ENCODE results near the gene TNFRSF17. TPM values are rescaled to one million over a fixed set of nuclear protein-coding genes. Genes with fewer than 3 reads are reported as not detected.

TNFRSF17 gene
- total and polyA plus RNA-seq, 2 of the 8 experiments (the other 6 are each of a cell fraction or from before 2014, with no cell fraction given): not detected

GRCh38 chr16:11950388-11950787, 14.6 kb upstream of the TNFRSF17 start:
- Histone ChIP-seq H3K79me1 (ENCODE audit: low read depth, low read length) (no peaks in the 10 kb centered on the region), H3K56ac (replicated peaks; ENCODE audit: insufficient read length, low read depth, low read length) (no peak overlapping the region), H3K4me2 (ENCODE audit: insufficient read depth in 1 of 2, low read depth in 2 of 2, low read length in 2 of 2) (no peak overlapping the region), H2AK5ac (ENCODE audit: low read depth, low read length) (no peak overlapping the region), H3K27ac (ENCODE audit: low read depth, low read length) (no peak overlapping the region), H2BK120ac (replicated peaks; ENCODE audit: low read depth, low read length) (no peak overlapping the region), H3K18ac (ENCODE audit: extremely low read depth, low read length) (no peak overlapping the region), H3K9me3 (ENCODE audit: insufficient read depth in 2 of 2, low read depth in 1 of 2, low read length in 1 of 2) (no peaks in the 10 kb centered on the region), H2BK12ac (ENCODE audit: low read depth, low read length) (no peak overlapping the region), H2BK20ac (ENCODE audit: low read length) (no peak overlapping the region), H4K5ac (ENCODE audit: insufficient read length, low read depth, low read length) (no peak overlapping the region), H4K8ac (ENCODE audit: extremely low read depth, insufficient read depth, low read length) (no peak overlapping the region), H3K4ac (replicated peaks; ENCODE audit: insufficient read length, low read depth, low read length) (no peak overlapping the region), H3K4me1 (replicated peaks in 1 of 4; ENCODE audit: control insufficient read depth in 3 of 4, insufficient read depth in 4 of 4, low read length in 3 of 4) (peaks cover 0 to 4% (median 0%) of the 10 kb centered on the region in 4 experiments; a peak in 2 of 7 replicates), H3K79me2 (ENCODE audit: control insufficient read depth in 1 of 2, insufficient read depth in 2 of 2, low read length in 2 of 2) (no peaks in the 10 kb centered on the region), H3K9ac (replicated peaks in 1 of 4; ENCODE audit: extremely low read depth in 1 of 4, low read depth in 3 of 4, low read length in 3 of 4) (no peak overlapping the region), H2BK15ac (ENCODE audit: low read length) (no peak overlapping the region), H3K36me3 (ENCODE audit: control insufficient read depth in 2 of 4, insufficient read depth in 4 of 4, low read length in 3 of 4) (no peaks in the 10 kb centered on the region), H4K91ac (replicated peaks; ENCODE audit: insufficient read length, low read length) (no peak overlapping the region), H3K23me2 (ENCODE audit: low read depth, low read length) (peaks cover 1% of the 10 kb centered on the region; the same call in 1 of the 2 replicates), H2BK5ac (ENCODE audit: low read depth, low read length) (no peak overlapping the region), H3K4me3 (ENCODE audit: extremely low read depth in 1 of 4, insufficient read depth in 2 of 4, low read depth in 3 of 4, low read length in 4 of 4) (no peak overlapping the region), H3K23ac (ENCODE audit: insufficient read length) (no peak overlapping the region), H4K20me1 (replicated peaks in 1 of 2; ENCODE audit: control insufficient read depth in 1 of 2, insufficient read depth in 2 of 2, low read length in 2 of 2) (no peaks in the 10 kb centered on the region), H2AFZ (ENCODE audit: low read length) (no peak overlapping the region), H3K27me3 (replicated peaks in 1 of 4; ENCODE audit: control insufficient read depth in 3 of 4, extremely low read depth in 1 of 4, insufficient read depth in 3 of 4, low read length in 3 of 4) (no peaks in the 10 kb centered on the region), H3K14ac (ENCODE audit: insufficient read length) (no peak overlapping the region)
- POLR2A ChIA-PET (ENCODE audit: partially characterized antibody): no interaction called here
- DNase-seq (ENCODE audit: low read depth in 1 of 2, low spot score in 2 of 2) (no peak), FAIRE-seq (no peak)
- CTCF ChIA-PET (ENCODE audit: partially characterized antibody): no interaction called here
- WGBS, 2 experiments (ENCODE audit: extremely low coverage in 1 of 2, insufficient coverage in 1 of 2, insufficient read length in 1 of 2, insufficient replicate concordance in 2 of 2, low coverage in 1 of 2, low lambda C conversion rate in 2 of 2, missing lambda C conversion rate in 1 of 2): 93% methylated on average over 5 of the region's 5 CpGs; no CpG with 5 or more reads in 1 of the 2 experiments
- no peak for TF ChIP-seq SAP30 (IDR thresholded peaks at IDR 0.05; ENCODE audit: insufficient read depth, insufficient replicate concordance, low read length)
- no peak for TF ChIP-seq TBP (IDR thresholded peaks at IDR 0.05; ENCODE audit: low read depth, low read length)
- no peak for TF ChIP-seq GABPA (IDR thresholded peaks at IDR 0.05; ENCODE audit: borderline replicate concordance, insufficient read depth, low read length)
- no peak for TF ChIP-seq HDAC2 (IDR thresholded peaks at IDR 0.05; ENCODE audit: borderline replicate concordance in 1 of 2, low read depth in 2 of 2, low read length in 2 of 2)
- no peak for TF ChIP-seq TAF1 (IDR thresholded peaks at IDR 0.05; ENCODE audit: low read depth, low read length)
- no peak for TF ChIP-seq SIN3A (conservative IDR thresholded peaks at IDR 0.05 in 1 of 2, IDR thresholded peaks at IDR 0.05 in 1 of 2; ENCODE audit: low read depth in 1 of 2, low read length in 2 of 2)
- no peak for TF ChIP-seq SP1 (IDR thresholded peaks at IDR 0.05; ENCODE audit: low read depth, low read length)
- no peak for TF ChIP-seq E2F6 (IDR thresholded peaks at IDR 0.05)
- no peak for TF ChIP-seq TAF7 (optimal IDR thresholded peaks at IDR 0.05; ENCODE audit: borderline replicate concordance, low read depth, low read length)
- TF ChIP-seq MAFK (IDR thresholded peaks at IDR 0.05; ENCODE audit: low read depth, low read length): no peak
- TF ChIP-seq POLR2A (IDR thresholded peaks at IDR 0.05; ENCODE audit: control extremely low read depth in 1 of 2, low read depth in 2 of 2, low read length in 2 of 2): no peak
- TF ChIP-seq USF2 (IDR thresholded peaks at IDR 0.05; ENCODE audit: low read length): no peak
- no peak for TF ChIP-seq SIX5 (IDR thresholded peaks at IDR 0.05; ENCODE audit: low read depth, low read length)

All from H1 (cell line).